GM21526 (cell line): ENCODE results near the gene SLC6A13.
"Not testable (repeated sequence)": the region's sequence is repeated elsewhere in the genome, so short reads cannot be mapped to it uniquely, and the experiment has no call there.

Experiments
- ATAC-seq: cut with Tn5 transposase; IDR thresholded peaks from one replicate; pipeline ENCODE4 v1.9.1; 2021; ENCODE audit warnings: moderate library complexity; ENCODE audit not compliant: unreplicated experiment, low FRiP score

The SLC6A13 gene

GRCh38 chr12:236445-236844, 26.2 kb downstream of the SLC6A13 start:
- ATAC-seq, result no peak

- ATAC-seq, result not testable (repeated sequence)
Measured at GRCh38 chr12:235967-236366, 26.7 kb downstream of the SLC6A13 start.

- ATAC-seq, result no peak
Measured at GRCh38 chr12:234891-235415, 27.7 kb downstream of the SLC6A13 start.

DNA sequence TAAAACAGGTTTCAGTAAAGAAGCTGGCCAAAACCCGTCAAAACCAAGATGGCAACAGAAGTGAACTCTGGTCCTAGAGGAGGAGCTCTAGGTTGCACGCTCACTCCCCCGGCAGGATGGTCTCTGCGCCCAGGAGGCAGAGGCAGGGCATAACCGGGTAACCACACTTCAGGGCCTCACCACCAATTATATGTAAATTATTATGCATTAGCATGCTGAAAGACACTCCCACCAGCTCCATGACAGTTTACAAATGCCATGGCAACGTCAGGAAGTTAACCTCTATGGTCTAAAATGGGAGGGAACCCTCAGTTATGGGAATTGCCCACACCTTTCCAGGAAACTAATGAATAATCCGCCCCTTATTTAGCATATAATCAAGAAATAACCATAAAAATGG, 28.6 kb downstream of the SLC6A13 start:
- ATAC-seq, result no peak

- no peak for ATAC-seq
Measured at GRCh38 chr12:233615-233968, 29.0 kb downstream of the SLC6A13 start.

- no peak for ATAC-seq
Measured at GRCh38 chr12:232731-233614, 29.7 kb downstream of the SLC6A13 start.

DNA sequence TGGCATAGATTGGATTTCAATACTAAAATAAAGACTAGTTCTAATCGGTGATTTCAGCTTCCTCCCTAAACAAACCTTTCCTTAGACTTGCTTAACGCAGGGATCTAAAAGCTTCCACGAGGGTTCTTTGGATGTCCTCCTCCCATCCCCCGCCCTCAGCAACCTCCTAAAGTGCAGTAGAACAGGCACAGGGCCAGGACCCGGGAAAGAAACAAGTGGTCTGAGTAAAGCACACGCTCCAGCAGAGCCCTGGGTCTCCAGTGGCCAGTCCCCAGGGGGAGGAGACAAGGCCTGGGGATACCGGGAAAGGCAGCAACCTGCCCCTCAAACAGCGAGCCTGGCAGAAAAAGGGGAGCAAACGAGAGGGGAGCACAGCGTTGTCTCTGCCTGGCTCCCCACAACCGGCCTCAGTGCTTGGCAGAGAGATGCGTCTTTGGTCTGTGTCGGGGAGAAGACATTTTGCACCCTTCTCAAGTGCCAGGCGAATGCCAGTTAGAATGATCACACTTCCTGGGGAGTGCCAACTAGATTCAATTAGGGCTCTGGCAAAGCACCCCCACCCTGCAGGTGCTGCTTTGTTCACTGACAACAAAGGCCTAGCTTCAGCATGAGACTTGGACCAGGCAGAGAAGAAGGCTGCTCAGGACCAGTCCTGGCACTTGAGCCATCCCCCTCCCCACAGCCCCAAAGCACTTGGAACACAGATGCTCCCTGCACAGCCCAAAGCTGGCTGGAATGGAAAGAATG, 31.5 kb downstream of the SLC6A13 start:
- no peak for ATAC-seq

GRCh38 chr12:229441-230191, 33.0 kb downstream of the SLC6A13 start:
- ATAC-seq, result no peak

GRCh38 chr12:228846-229200, 33.8 kb downstream of the SLC6A13 start:
- ATAC-seq, result no peak

GRCh38 chr12:227923-228845, 34.5 kb downstream of the SLC6A13 start:
- ATAC-seq, result no peak

GRCh38 chr12:227286-227915, 35.2 kb downstream of the SLC6A13 start:
- no peak for ATAC-seq

DNA sequence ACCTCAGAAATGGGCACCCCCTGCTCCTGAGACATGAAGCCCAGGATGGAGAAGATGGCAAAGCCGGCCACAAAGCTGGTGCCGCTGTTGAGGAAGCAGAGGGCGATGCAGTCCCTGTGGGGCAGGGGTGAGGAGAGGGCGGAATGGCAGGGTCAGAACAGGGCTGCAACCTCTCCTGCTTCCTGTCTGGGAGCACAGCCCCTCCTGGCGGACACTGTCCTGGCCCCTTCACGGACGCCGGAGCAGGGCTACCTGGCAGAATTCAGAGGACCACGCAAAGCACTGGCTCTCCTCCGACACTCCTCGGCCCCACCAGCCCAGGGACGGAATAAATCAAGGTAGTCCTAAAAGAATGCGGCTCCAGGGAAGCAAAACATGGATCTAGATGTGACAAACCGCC, 36.2 kb downstream of the SLC6A13 start:
- ATAC-seq, result no peak

GRCh38 chr12:225012-225411, 37.6 kb downstream of the SLC6A13 start:
- no peak for ATAC-seq

GRCh38 chr12:224330-224729, 38.3 kb downstream of the SLC6A13 start:
- ATAC-seq, result no peak

- no peak for ATAC-seq
Measured at GRCh38 chr12:223841-224240, 38.8 kb downstream of the SLC6A13 start.

- no peak for ATAC-seq
Measured at GRCh38 chr12:221736-222135, 40.9 kb downstream of the SLC6A13 start.

GRCh38 chr12:220946-221550, 41.6 kb downstream of the SLC6A13 start:
- no peak for ATAC-seq

GRCh38 chr12:220491-220890, 42.1 kb downstream of the SLC6A13 start:
- no peak for ATAC-seq

DNA sequence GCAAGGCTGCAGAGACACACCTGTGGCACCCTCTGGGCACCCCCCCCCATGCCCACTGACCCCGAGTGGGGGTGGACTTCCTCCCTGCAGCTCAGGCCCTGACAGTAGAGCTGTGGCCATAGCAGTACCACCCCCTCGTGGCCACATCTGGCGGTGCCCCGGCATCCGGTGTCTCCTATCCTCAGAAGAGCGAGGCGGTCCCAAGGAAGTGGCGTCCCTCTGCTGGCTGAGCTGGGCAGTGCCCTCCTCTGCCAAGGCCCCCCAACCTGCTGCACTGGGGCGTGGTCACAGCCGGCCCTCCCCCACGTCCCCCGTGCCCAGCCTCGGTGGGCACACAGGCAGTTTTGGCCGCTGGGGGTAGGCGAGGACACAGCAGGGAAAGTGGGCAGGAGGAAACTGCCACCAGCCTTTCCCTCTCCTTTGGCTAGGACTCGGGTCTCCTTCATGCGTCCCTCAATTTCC, 42.7 kb downstream of the SLC6A13 start:
- peak; percentile 71 for ATAC-seq
